LNCAP (cell line): ENCODE results near the gene LGI2.

Source experiments
- CTCF ChIP-seq: fragments of 450-650 bp; IDR thresholded peaks from 2 replicates; pipeline ENCODE4 v1.5.1; 2017; ENCODE audit warnings: mild to moderate bottlenecking

The LGI2 gene

GRCh38 chr4:25002681-25003080, 28.1 kb downstream of the LGI2 start:
- no peak for TF ChIP-seq CTCF

- no peak for TF ChIP-seq CTCF
These were observed 29.2 kb downstream of the LGI2 start for GRCh38 chr4:25001509-25001908.

- no peak for TF ChIP-seq CTCF
These were observed 30.1 kb downstream of the LGI2 start for GRCh38 chr4:25000639-25001038.

- no peak for TF ChIP-seq CTCF
These were observed 31.2 kb downstream of the LGI2 start for GRCh38 chr4:24999392-25000089.

GRCh38 chr4:24995346-24995919, 35.3 kb downstream of the LGI2 start:
- no peak for TF ChIP-seq CTCF

- no peak for TF ChIP-seq CTCF
These were observed 37.1 kb downstream of the LGI2 start for GRCh38 chr4:24993551-24994080.

- no peak for TF ChIP-seq CTCF
These were observed 37.8 kb downstream of the LGI2 start for GRCh38 chr4:24992968-24993367.
